GM13977 (cell line): Measurements from ENCODE around the gene ZDHHC13.

Source experiments
- DNase-seq: peaks from one replicate; pipeline ENCODE4 v3.0.0; 2012; ENCODE audit warnings: low spot score
- in situ Hi-C: fragments of 300-500 bp; cut with MboI; formaldehyde crosslinking; loops from one replicate; pipeline ENCODE4 v1.12.0; 2022; ENCODE audit warnings: low sequenced_read_pairs, low pct_unique_long_range_greater_than_20kb, mixed read lengths, inconsistent platforms; ENCODE audit not compliant: unreplicated experiment
- TF ChIP-seq, protein P1 (sequence below): IDR thresholded peaks from 2 replicates; pipeline ENCODE4 v1.5.1; 2012; ENCODE audit warnings: mild to moderate bottlenecking, control low read depth; ENCODE audit not compliant: insufficient read depth; ENCODE audit errors: extremely low read depth, missing control alignments

The ZDHHC13 gene

GRCh38 chr11:19199771-19200170 lies 82.8 kb downstream of the ZDHHC13 start:
- in situ Hi-C loops: loop anchor here (25.0 kb wide), 1 partner anchor 113 kb away; no protein-coding TSS in a partner anchor
- TF ChIP-seq, protein P1, sequence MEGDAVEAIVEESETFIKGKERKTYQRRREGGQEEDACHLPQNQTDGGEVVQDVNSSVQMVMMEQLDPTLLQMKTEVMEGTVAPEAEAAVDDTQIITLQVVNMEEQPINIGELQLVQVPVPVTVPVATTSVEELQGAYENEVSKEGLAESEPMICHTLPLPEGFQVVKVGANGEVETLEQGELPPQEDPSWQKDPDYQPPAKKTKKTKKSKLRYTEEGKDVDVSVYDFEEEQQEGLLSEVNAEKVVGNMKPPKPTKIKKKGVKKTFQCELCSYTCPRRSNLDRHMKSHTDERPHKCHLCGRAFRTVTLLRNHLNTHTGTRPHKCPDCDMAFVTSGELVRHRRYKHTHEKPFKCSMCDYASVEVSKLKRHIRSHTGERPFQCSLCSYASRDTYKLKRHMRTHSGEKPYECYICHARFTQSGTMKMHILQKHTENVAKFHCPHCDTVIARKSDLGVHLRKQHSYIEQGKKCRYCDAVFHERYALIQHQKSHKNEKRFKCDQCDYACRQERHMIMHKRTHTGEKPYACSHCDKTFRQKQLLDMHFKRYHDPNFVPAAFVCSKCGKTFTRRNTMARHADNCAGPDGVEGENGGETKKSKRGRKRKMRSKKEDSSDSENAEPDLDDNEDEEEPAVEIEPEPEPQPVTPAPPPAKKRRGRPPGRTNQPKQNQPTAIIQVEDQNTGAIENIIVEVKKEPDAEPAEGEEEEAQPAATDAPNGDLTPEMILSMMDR: no peak
- DNase-seq: no peak

DNA sequence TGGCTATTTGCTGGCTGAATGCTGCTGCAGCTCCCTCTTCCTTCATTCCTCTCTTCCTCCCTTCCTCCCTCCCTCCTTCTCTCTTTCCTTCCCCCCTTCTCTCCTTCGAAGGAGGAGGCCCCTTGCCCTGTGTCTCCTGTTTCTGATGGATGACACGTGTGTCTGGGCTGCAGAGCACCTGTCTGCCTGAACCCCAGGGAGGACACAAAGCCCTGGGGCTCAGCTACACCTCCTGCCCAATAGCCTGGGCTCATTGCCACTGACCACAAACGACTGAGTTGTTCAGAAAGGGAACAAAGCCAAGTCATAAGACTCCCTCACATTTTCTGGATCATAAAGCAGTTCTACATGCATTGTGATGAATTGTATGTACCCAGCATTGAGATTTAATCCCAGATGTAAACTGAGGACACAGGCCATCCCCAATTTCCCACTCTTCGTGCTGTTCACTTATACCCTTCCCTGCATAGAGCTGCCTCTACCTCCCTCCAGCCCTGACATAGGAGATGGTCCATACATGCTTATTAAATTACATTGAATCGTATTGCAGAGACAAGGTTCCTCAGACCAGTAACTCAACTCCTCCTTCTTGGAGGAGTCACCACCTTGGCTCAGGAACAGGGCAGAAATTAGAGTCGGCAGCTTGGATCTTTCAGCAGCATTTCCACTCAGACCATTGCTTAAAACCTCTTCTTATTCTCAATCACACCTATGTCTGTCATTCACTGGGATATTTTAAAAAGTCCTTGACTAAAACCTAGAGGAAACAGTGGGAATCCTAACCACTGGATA lies 83.6 kb downstream of the ZDHHC13 start:
- DNase-seq: no peak
- in situ Hi-C loops: loop anchor here (25.0 kb wide), 1 partner anchor 112 kb away; no protein-coding TSS in a partner anchor
- TF ChIP-seq, protein P1: no peak

GRCh38 chr11:19201737-19202605 lies 85.0 kb downstream of the ZDHHC13 start, which contains the start of gene CSRP3:
Gene CSRP3 (minus strand): TSS chr11:19201983. CDS start chr11:19192448, 9,535 bp downstream.
- DNase-seq: no peak
- TF ChIP-seq, protein P1: no peak
- in situ Hi-C loops: loop anchor here (25.0 kb wide), 1 partner anchor 110 kb away; no protein-coding TSS in a partner anchor

DNA sequence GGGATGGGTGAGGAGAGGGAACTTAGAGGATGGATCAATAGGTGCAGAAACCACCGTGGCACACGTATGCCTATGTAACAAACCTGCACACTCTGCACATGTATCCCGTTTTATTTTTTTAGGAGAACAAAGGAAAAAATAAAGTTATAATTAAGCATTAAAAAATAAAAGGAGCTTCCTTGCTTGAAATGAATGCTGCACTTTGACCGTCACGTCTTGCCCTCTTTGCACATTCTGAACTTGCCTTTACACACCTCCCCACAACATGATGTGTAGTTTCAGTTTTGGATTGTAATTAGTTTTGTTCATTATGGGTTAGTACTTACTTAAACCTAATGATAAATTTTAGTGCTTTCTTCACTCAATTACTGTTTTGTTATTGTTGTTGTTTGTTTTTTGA lies 87.9 kb downstream of the ZDHHC13 start:
- DNase-seq: no peak
- TF ChIP-seq, protein P1: no peak
- in situ Hi-C loops: loop anchor here (25.0 kb wide), 1 partner anchor 107 kb away; no protein-coding TSS in a partner anchor

GRCh38 chr11:19208181-19208580 lies 91.2 kb downstream of the ZDHHC13 start:
- in situ Hi-C loops: loop anchor here (25.0 kb wide), 1 partner anchor 104 kb away; no protein-coding TSS in a partner anchor
- TF ChIP-seq, protein P1: no peak
- DNase-seq: no peak

- in situ Hi-C loops: loop anchor here (25.0 kb wide), 1 partner anchor 103 kb away; no protein-coding TSS in a partner anchor
- no peak for DNase-seq
- TF ChIP-seq, protein P1: no peak
Measured at GRCh38 chr11:19208959-19209546, 92.1 kb downstream of the ZDHHC13 start.
